HG03432 (cell line): ENCODE results near the gene BCAT1.
"Not testable (repeated sequence)": the region's sequence is repeated elsewhere in the genome, so short reads cannot be mapped to it uniquely, and the experiment has no call there.

Source experiments
- ATAC-seq: cut with Tn5 transposase; IDR thresholded peaks from one replicate; pipeline ENCODE4 v1.9.1; 2021; ENCODE audit warnings: mild to moderate bottlenecking, moderate library complexity; ENCODE audit not compliant: unreplicated experiment

The BCAT1 gene

GRCh38 chr12:24821691-24822090, 127.2 kb downstream of the BCAT1 start:
- ATAC-seq = peak; percentile 66

DNA sequence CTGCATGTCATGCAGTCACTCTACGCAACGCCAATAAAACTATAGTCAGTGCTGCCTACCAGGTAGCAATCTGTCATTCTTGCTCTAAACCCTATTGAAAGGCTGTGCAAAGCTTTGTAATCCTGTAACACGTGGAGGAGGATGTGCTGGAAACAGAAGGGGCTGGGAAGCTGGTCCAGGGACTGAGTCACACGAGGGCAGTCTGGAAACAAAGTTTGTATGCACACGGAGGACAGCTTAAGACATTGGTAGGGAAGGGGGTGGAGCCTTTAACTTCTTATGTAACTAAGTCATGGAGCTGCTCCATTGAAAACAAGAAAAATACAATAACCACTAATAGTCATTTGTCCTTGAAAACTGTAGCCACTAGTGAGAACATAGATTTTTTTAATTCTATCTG, 128.0 kb downstream of the BCAT1 start:
- ATAC-seq = no peak

DNA sequence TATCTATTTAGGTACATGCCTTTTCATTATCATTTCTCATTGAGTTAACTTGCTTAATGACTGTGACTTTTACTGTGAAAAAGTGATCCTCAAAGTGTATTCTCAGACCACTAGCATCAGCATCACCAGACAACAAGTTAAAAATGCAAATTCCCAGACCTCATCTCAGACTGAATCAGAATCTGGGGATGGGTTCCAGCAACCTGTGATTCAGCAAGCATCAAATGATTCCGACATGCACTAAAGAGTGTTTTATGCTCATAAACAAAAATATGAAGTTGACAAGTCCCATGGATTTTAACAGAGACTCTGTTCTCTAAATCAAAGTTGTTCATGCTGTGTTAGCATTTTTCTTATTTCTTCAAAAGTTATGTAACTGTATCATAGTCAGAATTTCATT, 130.6 kb downstream of the BCAT1 start:
- ATAC-seq = no peak

DNA sequence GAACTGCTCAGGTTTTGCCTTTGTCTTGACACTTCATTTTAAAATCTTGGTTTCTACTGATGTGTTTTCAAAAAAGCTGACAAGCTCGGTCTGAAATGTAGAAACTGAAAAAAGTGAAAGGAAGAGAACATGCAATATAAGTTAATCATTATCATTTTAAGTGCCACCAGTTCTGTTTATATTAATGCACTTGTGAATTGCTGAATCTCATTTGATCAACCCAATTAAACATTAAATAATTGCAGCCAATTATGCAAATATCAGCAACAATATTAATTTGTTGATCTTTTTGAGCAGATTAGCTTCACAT, 133.8 kb downstream of the BCAT1 start:
- peak; percentile 51 for ATAC-seq

GRCh38 chr12:24814379-24815113, 134.4 kb downstream of the BCAT1 start:
- peak; percentile 92 for ATAC-seq

- ATAC-seq = no peak
These were observed 138.5 kb downstream of the BCAT1 start for GRCh38 chr12:24810378-24810777.

DNA sequence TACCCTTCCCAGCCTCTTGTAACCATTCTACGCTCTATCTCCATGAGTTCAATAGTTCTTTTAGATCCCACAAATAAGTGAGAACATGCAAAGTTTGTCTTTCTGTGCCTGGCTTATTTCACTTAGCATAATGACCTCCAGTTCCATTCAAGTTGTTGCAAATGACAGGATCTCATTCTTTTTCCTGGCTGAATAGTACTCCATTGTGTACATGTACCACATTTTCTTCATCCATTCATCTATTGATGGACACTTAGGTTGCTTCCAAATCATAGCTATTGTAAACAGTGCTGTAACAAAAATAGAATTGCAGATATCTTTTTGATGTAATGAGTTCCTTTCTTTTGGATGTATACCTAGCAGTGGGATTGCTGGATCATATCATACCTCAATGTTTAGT, 139.6 kb downstream of the BCAT1 start:
- ATAC-seq = not testable (repeated sequence)

DNA sequence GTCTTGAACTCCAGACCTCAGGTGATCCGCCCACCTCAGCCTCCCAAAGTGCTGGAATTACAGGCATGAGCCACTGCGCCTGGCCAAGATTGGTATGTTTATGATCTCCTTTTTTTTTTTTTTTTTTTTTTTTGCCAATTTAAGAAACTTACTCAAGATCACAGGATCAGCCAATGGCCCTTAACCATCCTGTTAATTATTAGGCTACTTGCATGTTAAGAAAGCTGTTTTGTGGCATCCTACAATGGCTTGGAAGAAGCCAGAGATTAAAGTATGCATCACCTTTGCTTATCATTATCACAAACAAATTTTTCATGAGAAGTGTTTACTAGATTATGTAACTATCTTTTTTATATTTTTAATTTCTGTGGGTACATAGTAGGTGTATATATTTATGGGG, 140.2 kb downstream of the BCAT1 start:
- ATAC-seq = no peak

GRCh38 chr12:24806386-24806785, 142.5 kb downstream of the BCAT1 start:
- no peak for ATAC-seq

DNA sequence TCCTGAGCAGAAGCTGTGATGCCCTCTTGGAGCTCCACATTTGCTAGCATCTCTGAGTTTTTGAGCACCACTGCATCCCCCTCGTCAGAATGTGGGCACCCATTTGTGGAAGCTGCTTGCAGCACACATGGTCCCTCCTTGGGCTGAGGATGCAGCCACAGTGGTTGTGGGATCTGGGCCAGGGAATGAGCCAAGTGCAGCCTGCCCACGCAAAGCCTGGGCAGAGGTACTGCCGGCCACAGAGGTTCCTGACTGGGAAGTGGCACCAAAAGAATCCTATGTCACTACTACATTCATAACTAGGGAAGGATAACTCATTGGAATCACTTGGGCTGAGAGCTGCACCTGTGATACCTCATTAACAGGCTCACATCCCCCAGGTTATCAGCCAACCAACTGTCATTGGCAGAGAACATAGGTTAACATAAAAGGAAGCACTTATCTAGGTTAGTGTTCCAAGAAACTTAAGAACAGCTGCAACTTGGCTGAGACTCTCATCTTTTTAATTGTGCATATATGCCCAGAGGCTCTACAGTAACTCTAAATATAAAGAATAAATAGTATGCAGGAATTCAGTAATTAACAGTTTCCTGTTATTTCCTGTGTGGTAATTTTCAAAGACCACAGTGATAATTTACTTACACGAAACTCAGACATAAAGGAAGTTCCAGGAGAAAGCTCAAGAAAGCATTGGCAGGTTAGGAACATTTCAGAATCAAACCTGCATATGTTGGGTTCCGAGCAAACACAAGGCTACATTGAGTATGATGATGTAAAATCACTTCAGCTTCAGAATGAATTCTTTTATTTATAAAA, 145.3 kb downstream of the BCAT1 start:
- no peak for ATAC-seq

- ATAC-seq = peak; percentile 95
These were observed 150.6 kb downstream of the BCAT1 start for GRCh38 chr12:24798335-24798734.

GRCh38 chr12:24797901-24798300, 151.0 kb downstream of the BCAT1 start:
- peak; percentile 25 for ATAC-seq

- ATAC-seq = no peak
These were observed 152.0 kb downstream of the BCAT1 start for GRCh38 chr12:24796876-24797275.

- peak; percentile 42 for ATAC-seq
These were observed 153.1 kb downstream of the BCAT1 start for GRCh38 chr12:24795699-24796347.

GRCh38 chr12:24791622-24792021, 157.3 kb downstream of the BCAT1 start:
- no peak for ATAC-seq

DNA sequence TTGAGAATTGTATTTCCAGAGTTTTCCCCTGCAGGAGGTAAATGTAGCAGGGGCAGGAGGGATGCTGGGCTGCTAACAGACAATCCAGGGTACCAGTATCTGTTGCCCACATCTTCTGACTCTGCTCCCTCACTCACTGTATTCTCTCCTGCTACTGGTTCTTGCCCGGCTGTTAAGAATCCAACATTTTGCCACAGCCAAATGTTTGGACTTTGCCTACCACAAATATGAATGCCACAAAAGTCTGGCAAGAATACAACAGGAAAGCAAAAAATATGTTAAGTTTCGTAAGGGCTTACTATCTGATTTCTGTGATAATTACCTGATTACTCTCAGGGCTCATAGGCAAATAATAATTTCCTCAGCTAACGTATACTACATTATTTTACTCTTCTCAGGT, 160.0 kb downstream of the BCAT1 start:
- no peak for ATAC-seq

- ATAC-seq = no peak
These were observed 168.1 kb downstream of the BCAT1 start for GRCh38 chr12:24780697-24781368.

GRCh38 chr12:24778486-24779304, 170.2 kb downstream of the BCAT1 start:
- ATAC-seq = peak; percentile 90

DNA sequence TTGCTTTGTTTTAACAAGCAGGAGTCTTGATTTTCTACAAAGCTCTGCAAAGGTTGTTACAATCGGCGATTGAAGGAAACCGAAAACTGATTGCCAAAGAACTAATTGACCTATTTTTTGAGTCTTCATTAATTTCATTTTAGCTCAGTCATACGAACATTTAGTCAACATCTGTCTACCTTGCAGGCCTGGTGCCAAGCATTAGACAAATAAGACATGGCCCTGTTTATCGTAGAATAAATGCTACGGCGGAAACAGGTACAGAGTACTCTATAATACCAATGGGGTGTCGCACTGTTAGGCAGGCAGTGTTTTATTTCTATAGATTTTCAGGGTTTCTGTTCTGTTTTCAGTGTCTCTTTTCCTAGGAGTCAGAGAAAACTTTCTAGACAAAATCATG, 171.5 kb downstream of the BCAT1 start:
- no peak for ATAC-seq

GRCh38 chr12:24776861-24777260, 172.0 kb downstream of the BCAT1 start:
- ATAC-seq = no peak

DNA sequence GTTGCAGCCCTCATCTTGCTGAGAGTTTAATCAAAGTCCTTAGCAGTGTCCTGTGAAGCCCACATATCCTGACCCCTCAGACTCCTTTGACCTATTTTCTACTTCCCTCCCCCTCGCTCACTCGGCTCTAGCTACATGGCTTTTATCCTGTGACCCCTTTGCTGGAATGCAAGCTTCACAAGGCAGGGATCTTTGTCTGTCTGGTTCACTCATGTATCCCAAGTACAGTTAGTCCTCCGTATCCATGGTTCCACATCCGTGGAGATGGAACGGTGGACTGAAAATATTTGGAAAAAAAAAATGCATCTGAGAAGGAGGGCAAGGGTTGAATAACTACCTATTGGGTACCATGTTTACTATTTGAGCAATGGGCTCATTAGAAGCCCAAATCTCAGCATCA, 173.8 kb downstream of the BCAT1 start:
- ATAC-seq = no peak
